Mesothelial cell of epicardium (in vitro differentiated cells): Measurements from ENCODE around the gene AATK. TPM values are rescaled to one million over a fixed set of nuclear protein-coding genes. Genes with fewer than 3 reads are reported as not detected.

Experiments
- DNase-seq, 2 experiments: peaks; one replicate each; pipeline ENCODE4 v3.0.0; 2021; ENCODE audit warnings: low spot score in 2 of 2; ENCODE audit not compliant: unreplicated experiment in 2 of 2
- H3K27ac Mint-ChIP-seq: 2 replicates; pipeline ENCODE4 v1.8.0; 2021; ENCODE audit warnings: mixed read lengths
- H3K27me3 Mint-ChIP-seq: 2 replicates; pipeline ENCODE4 v1.8.0; 2021; ENCODE audit warnings: low read depth, mixed read lengths
- H3K36me3 Mint-ChIP-seq: 2 replicates; pipeline ENCODE4 v1.8.0; 2021; ENCODE audit warnings: mixed read lengths
- H3K4me1 Mint-ChIP-seq: 2 replicates; pipeline ENCODE4 v1.8.0; 2021; ENCODE audit warnings: mixed read lengths
- H3K4me3 Mint-ChIP-seq: 2 replicates; pipeline ENCODE4 v1.8.0; 2021; ENCODE audit warnings: mild to moderate bottlenecking, moderate library complexity, mixed read lengths
- H3K9me3 Mint-ChIP-seq: 2 replicates; pipeline ENCODE4 v1.8.0; 2021; ENCODE audit warnings: mixed read lengths
- CTCF ChIP-seq: fragments of 200-600 bp; sonication (generic); IDR thresholded peaks from one replicate; pipeline ENCODE4 v1.5.0; 2021; ENCODE audit warnings: antibody characterized with exemption; ENCODE audit not compliant: unreplicated experiment
- total RNA-seq: library from RNA; stranded (reverse); gene quantifications from 3 replicates; pipeline ENCODE4 v1.2.1, GENCODE V29; 2021

AATK gene
- total RNA-seq, 1 donor from 2014 or later, result 17.3 TPM

- Mint-ChIP-seq H3K27ac (no peak overlapping the region), H3K4me3 (no peak overlapping the region), H3K27me3 (no peaks in the 10 kb centered on the region), H3K9me3 (no peaks in the 10 kb centered on the region), H3K36me3 (no peaks in the 10 kb centered on the region), H3K4me1 (peaks cover 8% of the 10 kb centered on the region)
- TF ChIP-seq CTCF, result no peak
- no peak for DNase-seq
These were observed 49.3 kb downstream of the AATK start for GRCh38 chr17:81116704-81117103.

- peaks cover 8% of the 10 kb centered on the region for H3K4me1 Mint-ChIP-seq
- H3K27ac Mint-ChIP-seq, result no peak overlapping the region
- no peaks in the 10 kb centered on the region for H3K36me3 Mint-ChIP-seq
- H3K9me3 Mint-ChIP-seq, result no peaks in the 10 kb centered on the region
- no peaks in the 10 kb centered on the region for H3K27me3 Mint-ChIP-seq
- no peak overlapping the region for H3K4me3 Mint-ChIP-seq
- DNase-seq, result no peak
- no peak for TF ChIP-seq CTCF
These were observed 50.1 kb downstream of the AATK start for GRCh38 chr17:81115749-81116464.

- Mint-ChIP-seq H3K4me3 (no peak overlapping the region), H3K27ac (no peak overlapping the region), H3K27me3 (no peaks in the 10 kb centered on the region), H3K9me3 (no peaks in the 10 kb centered on the region), H3K4me1 (peaks cover 8% of the 10 kb centered on the region), H3K36me3 (no peaks in the 10 kb centered on the region)
- DNase-seq, result no peak
- TF ChIP-seq CTCF, result no peak
These were observed 50.8 kb downstream of the AATK start for GRCh38 chr17:81115219-81115618.

GRCh38 chr17:81114351-81115093, 51.5 kb downstream of the AATK start:
- H3K4me1 Mint-ChIP-seq, result peaks cover 6% of the 10 kb centered on the region
- no peak for DNase-seq
- no peak overlapping the region for H3K27ac Mint-ChIP-seq
- H3K36me3 Mint-ChIP-seq, result peaks cover 4% of the 10 kb centered on the region
- H3K9me3 Mint-ChIP-seq, result no peaks in the 10 kb centered on the region
- H3K27me3 Mint-ChIP-seq, result no peaks in the 10 kb centered on the region
- H3K4me3 Mint-ChIP-seq, result no peak overlapping the region
- TF ChIP-seq CTCF, result no peak

GRCh38 chr17:81113158-81113724, 52.8 kb downstream of the AATK start:
- peaks cover 4% of the 10 kb centered on the region for H3K36me3 Mint-ChIP-seq
- no peaks in the 10 kb centered on the region for H3K9me3 Mint-ChIP-seq
- no peak overlapping the region for H3K4me3 Mint-ChIP-seq
- no peak for DNase-seq
- no peak overlapping the region for H3K27ac Mint-ChIP-seq
- peaks cover 1% of the 10 kb centered on the region for H3K4me1 Mint-ChIP-seq
- H3K27me3 Mint-ChIP-seq, result no peaks in the 10 kb centered on the region
- TF ChIP-seq CTCF, result no peak
